HG02938 (cell line): ENCODE results near the gene STAT3.

Source experiments
- ATAC-seq: cut with Tn5 transposase; IDR thresholded peaks from one replicate; pipeline ENCODE4 v1.9.1; 2021; ENCODE audit warnings: mild to moderate bottlenecking, moderate library complexity; ENCODE audit not compliant: unreplicated experiment

Gene STAT3

GRCh38 chr17:42282478-42283080, 105.7 kb downstream of the STAT3 start:
- ATAC-seq = no peak

GRCh38 chr17:42281571-42282096, 106.6 kb downstream of the STAT3 start:
- no peak for ATAC-seq

GRCh38 chr17:42279776-42280630, 108.2 kb downstream of the STAT3 start:
- no peak for ATAC-seq

- ATAC-seq = no peak
These were observed 110.9 kb downstream of the STAT3 start for GRCh38 chr17:42277342-42277712.

DNA sequence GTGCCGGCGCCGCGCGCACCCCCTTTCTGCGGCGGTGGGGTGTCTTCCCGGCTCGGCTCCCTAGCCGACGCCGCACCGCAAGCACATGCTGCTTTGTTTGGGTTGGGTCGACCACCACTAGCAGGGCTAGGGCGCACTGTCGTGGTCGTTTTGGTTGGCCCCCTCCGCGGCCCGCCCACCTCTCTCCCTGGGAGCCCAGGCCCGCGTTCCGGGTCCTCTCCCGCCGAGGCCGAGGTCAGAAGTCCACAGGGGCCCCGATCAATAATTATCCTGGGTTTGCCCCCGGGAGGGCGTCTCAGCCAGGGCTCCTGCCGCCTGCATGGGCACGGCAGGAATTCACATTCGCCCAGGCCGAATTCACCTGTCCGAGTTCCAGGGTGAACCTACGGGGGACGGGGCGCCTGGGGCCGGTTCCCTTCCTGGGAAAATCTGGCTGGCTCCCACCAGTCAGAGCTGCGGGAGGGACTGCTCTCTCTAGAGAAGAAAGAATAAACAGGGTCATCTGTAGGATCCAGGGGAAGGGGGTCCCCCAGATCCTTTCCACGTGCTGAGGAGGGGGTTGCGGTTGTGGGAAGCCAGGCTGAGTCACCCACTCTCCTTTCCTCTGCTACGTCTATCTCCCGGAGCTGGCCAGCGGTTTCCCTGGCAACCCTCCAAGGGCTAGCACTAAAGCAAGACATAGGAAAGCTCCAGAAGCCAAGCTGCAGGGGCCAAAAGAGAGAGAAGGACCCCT, 111.5 kb downstream of the STAT3 start:
- ATAC-seq = no peak

DNA sequence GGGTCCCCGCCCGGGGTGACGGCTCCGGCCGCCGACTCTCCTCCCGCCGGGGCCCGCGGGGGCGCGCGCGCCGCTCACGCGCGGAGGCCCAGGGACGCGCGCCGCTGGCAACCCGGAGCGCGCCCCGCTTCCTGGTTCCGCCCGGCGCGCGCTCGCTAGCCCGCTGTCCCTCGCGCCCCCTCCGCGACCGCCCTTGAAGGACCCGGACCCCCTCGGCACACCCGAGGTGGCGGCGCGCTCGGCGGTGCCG, 112.0 kb downstream of the STAT3 start, which contains the start of gene STAT5B:
TSS of gene STAT5B (minus strand) at position 33 of the 250 bp plus-strand sequence. CDS start 44,264 bp downstream, outside the sequence.
- ATAC-seq = peak; percentile 46

DNA sequence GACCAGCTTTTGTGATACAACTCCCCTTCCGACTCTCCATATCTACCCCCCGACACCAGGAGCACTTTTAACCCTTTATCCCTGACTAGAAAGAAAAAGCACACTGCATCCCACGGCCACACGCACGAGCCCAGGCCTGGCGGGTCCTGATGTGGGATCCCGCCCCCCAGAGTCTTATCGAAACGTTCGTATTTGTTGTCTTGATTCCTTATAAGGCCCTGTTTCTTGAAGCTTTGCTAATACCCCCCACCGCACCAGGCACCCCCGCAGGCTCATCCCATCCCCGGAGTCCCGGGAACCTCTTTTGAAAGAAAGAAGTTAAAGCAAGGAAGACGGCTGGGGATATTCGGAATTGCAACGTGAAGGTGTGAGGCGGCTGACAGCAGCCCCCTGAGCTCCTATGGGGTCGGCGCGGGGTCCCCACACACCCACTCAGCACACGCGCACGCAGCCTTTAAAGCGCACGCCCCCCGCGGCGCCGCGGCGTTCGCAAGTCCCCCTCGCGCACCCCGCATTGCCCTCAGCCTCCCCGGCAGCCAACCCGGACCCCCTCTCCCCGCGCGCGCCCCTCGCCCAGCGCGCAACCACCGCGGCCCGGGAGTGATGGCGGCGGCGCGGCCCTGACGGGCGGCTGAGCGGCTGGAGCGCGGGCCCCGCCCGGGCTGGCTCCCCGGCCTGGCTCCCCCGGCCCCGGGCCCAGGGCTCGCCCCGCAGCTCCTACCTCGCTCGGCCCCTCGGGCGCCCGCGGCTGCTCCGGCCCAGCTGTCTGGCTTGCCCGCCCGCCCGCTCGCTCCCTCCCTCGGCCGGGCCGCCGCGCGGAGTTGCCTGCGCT, 112.5 kb downstream of the STAT3 start:
- peak; percentile 45 for ATAC-seq

GRCh38 chr17:42274812-42275526, 113.3 kb downstream of the STAT3 start:
- no peak for ATAC-seq

DNA sequence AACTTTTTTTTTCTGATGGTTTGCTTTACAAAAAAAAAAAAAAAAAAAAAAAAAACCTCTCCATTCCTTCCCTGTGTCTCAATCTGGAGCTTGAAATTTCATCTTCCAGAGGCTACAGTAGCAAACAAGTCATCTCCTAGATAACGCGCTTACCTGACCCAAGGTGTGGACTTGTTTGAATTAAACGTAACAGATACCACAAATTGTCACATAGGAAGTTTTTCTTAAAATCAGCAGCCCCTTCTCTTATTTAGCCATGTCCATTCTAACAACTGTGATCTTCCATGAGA, 114.0 kb downstream of the STAT3 start:
- no peak for ATAC-seq

DNA sequence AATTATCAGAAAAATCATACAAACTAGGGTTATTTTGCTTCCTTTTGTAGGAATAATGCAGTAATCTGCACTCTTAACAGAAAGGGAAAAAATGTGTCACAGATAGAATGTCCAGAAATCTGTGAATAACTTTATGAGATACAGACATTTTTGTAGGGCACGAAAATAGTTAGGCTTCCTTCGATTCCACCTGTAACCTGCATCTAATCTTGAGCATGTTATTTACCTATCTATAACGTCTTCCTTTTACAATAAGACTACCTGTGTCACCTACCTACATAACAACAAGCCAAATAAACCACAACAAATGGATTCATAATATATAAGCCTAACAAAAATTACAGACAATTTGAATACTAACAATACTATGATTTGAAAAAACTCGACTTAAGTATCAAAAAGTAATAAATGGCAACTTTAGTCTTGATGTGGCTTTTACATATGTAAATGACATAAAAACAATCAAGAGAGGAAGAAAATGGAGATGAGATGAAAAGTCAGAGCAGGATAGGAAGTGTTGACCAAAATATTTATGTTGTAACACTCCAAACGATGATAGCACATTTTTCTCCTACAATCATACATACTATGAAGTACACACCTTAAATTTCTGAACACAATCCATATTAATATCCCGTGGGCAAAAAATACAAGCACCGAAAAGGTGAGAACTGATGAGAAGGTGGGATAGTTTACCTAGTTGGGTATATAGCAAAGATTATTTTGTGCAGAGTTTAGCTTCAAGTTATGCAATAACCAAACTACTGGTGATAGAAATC, 114.6 kb downstream of the STAT3 start:
- ATAC-seq = no peak

- no peak for ATAC-seq
These were observed 115.9 kb downstream of the STAT3 start for GRCh38 chr17:42272162-42272907.

- no peak for ATAC-seq
These were observed 116.5 kb downstream of the STAT3 start for GRCh38 chr17:42271779-42272035.

DNA sequence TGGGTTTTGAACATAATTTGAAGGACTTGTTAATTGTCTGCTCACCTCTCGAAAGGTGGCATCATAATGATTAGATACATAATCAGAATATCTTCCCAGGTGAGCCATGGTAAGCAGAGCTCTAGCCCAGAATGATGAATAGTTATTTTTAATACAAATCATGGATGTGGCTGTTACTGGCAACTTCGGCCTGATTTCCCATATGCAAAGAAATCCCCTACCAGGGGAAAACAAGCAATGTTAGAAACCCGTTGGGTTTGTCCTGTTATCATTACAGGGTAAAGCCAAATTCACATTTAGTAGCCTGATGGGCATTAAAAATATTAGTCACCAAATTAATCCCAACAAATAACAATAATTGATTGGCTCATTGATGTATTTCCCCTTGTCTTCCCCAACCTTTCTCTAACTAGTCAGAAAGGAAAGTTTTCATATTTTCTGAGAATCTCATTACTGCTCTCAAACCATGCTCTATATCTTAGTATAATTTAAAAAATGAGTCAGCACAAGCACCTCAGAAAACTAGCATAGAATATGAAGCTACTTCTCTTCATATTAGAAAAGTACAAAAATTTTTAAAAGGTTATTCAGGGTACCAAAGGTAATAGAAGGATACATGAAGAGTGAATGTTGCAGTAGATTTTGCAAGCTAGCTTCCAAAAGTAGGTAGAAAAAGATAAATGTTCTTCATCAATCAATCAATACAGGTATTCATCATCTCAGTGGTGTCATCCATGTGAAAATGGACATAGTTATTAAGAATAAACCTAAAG, 117.0 kb downstream of the STAT3 start:
- ATAC-seq = no peak

GRCh38 chr17:42270596-42270995, 117.6 kb downstream of the STAT3 start:
- no peak for ATAC-seq

GRCh38 chr17:42270170-42270535, 118.1 kb downstream of the STAT3 start:
- ATAC-seq = no peak

GRCh38 chr17:42268236-42268635, 120.0 kb downstream of the STAT3 start:
- no peak for ATAC-seq

- ATAC-seq = no peak
These were observed 121.1 kb downstream of the STAT3 start for GRCh38 chr17:42266918-42267766.

DNA sequence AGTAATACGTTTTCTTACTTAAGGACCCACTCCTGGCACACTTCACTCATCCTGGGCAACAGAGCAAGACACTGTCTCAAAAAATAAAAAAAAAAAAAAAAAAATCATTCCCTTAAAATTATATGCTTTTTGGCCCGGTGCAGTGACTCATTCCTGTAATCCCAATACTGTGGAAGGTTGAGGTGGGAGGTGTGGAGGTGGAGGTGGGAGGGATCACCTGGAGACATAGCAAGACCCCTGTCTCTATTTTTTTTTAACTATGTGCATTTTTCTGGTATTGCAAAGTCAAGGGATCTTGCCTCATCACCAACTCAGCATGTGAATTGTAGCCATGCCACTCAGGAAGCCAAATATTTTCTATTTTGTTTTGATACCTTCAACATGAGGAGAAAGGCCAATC, 121.8 kb downstream of the STAT3 start:
- no peak for ATAC-seq
